Glomerular visceral epithelial cell (primary cell): ENCODE results near the gene LRRC15.

ENCODE experiments used
- DNase-seq: peaks from one replicate; pipeline ENCODE4 v3.0.0-alpha.2; 2016; ENCODE audit errors: extremely low spot score

LRRC15 gene

GRCh38 chr3:194316918-194317317 is 52.6 kb downstream of the LRRC15 start:
- no peak for DNase-seq

- DNase-seq: no peak
Observed at GRCh38 chr3:194315965-194316361, 53.6 kb downstream of the LRRC15 start.

GRCh38 chr3:194315088-194315964 is 54.2 kb downstream of the LRRC15 start:
- peak; percentile 88 for DNase-seq

GRCh38 chr3:194314388-194315068 is 55.0 kb downstream of the LRRC15 start:
- DNase-seq: no peak

- DNase-seq: no peak
Observed at GRCh38 chr3:194313560-194314387, 55.8 kb downstream of the LRRC15 start.

- DNase-seq: no peak
Observed at GRCh38 chr3:194312743-194313281, 56.7 kb downstream of the LRRC15 start.

- DNase-seq: no peak
Observed at GRCh38 chr3:194312186-194312742, 57.3 kb downstream of the LRRC15 start.

GRCh38 chr3:194311000-194311399 is 58.5 kb downstream of the LRRC15 start:
- DNase-seq: no peak

GRCh38 chr3:194310060-194310835 is 59.3 kb downstream of the LRRC15 start:
- DNase-seq: no peak

GRCh38 chr3:194308601-194309449 is 60.7 kb downstream of the LRRC15 start:
- DNase-seq: peak; percentile 51

- DNase-seq: no peak
Observed at GRCh38 chr3:194307849-194308248, 61.7 kb downstream of the LRRC15 start.

GRCh38 chr3:194306771-194307640 is 62.5 kb downstream of the LRRC15 start:
- DNase-seq: no peak

GRCh38 chr3:194306109-194306686 is 63.3 kb downstream of the LRRC15 start:
- no peak for DNase-seq

- no peak for DNase-seq
Observed at GRCh38 chr3:194305356-194306108, 64.0 kb downstream of the LRRC15 start.
